Testis (tissue), 3 donors: Measurements from ENCODE around the gene SCO2. TPM values are rescaled to one million over a fixed set of nuclear protein-coding genes. Genes with fewer than 3 reads are reported as not detected.

Experiments
- DNase-seq: peaks from one replicate; pipeline ENCODE4 v3.0.0-alpha.2; 2019
- H3K27ac ChIP-seq, 2 donors: fragments of 200-600 bp; sonication (generic); one replicate each; pipeline ENCODE4 v1.5.1; 2019
- H3K27me3 ChIP-seq: fragments of 200-600 bp; sonication (generic); one replicate; pipeline ENCODE4 v1.5.1; 2019
- H3K36me3 ChIP-seq: fragments of 200-600 bp; sonication (generic); one replicate; pipeline ENCODE4 v1.5.1; 2017; ENCODE audit warnings: low read depth; ENCODE audit errors: missing control alignments
- H3K4me1 ChIP-seq: fragments of 200-600 bp; sonication (generic); one replicate; pipeline ENCODE4 v1.5.1; 2019
- H3K4me3 ChIP-seq, 2 donors: fragments of 200-600 bp; sonication (generic); one replicate each; pipeline ENCODE4 v1.5.1; 2017 to 2019
- H3K9me3 ChIP-seq: fragments of 200-600 bp; sonication (generic); one replicate; pipeline ENCODE4 v1.5.1; 2017
- CTCF ChIP-seq, 3 experiments: fragments of 450-650 bp in 2 of 3; fragments of 200-600 bp in 1 of 3; sonication (generic) in 1 of 3; IDR thresholded peaks; one replicate each; pipeline ENCODE4 v1.5.1; 2016 to 2019; ENCODE audit warnings: antibody characterized with exemption in 3 of 3, mild to moderate bottlenecking in 2 of 3, moderate library complexity in 1 of 3
- POLR2A ChIP-seq: fragments of 450-650 bp; IDR thresholded peaks from one replicate; pipeline ENCODE4 v1.6.1; 2017; ENCODE audit warnings: antibody characterized with exemption, mild to moderate bottlenecking, moderate library complexity
- WGBS, 2 donors: methylation state at CpG; one replicate each; pipeline ENCODE4 v1.1.5; 2018; 5-methylcytosine and 5-hydroxymethylcytosine counted together
- intact Hi-C: fragments of 100-400 bp; cut with DNase I; formaldehyde crosslinking; loops from one replicate; pipeline ENCODE4 v1.15.1; 2023; ENCODE audit warnings: low total_unique reads
- polyA plus RNA-seq: library from polyadenylated mRNA; stranded (reverse); fragments of 350-450 nt; fragmentation: Illumina TruSeq; extraction: RNeasy Lipid Tissue Mini Kit (QIAGEN cat#74804); gene quantifications from one replicate; pipeline ENCODE4 v1.2.3, GENCODE V29; 2014; ENCODE audit warnings: low read depth, low replicate concordance; ENCODE audit not compliant: insufficient read depth
- total RNA-seq, 2 donors: library from RNA; depleted of rRNA; stranded (reverse); fragments of >200 nt; gene quantifications; one replicate each; pipeline ENCODE4 v1.2.3, GENCODE V29; 2016

SCO2 gene
- total and polyA plus RNA-seq, 3 donors from 2014 or later: 1.8 to 4.8 (median 4.1) TPM

- WGBS, 2 donors: 4 to 8% methylated on average over 19 to 45 of the region's 56 CpGs
- Histone ChIP-seq H3K9me3 (no peaks in the 10 kb centered on the region), H3K4me3 (peak overlapping the region in 1 of 2 donors; percentile 24), H3K4me1 (peaks cover 11% of the 10 kb centered on the region), H3K36me3 (no peaks in the 10 kb centered on the region), H3K27ac (no peak overlapping the region), H3K27me3 (no peaks in the 10 kb centered on the region)
- intact Hi-C loops: no loop called here
- TF ChIP-seq CTCF (IDR thresholded peaks at IDR 0.05) (no peak), POLR2A (no peak)
- DNase-seq: no peak
Measured at GRCh38 chr22:50548040-50548920, 22.9 kb upstream of the SCO2 start.

- WGBS, 2 donors: 6 to 9% methylated on average over 18 to 33 of the region's 35 CpGs
- Histone ChIP-seq H3K9me3 (no peaks in the 10 kb centered on the region), H3K36me3 (no peaks in the 10 kb centered on the region), H3K4me3 (peak overlapping the region in 1 of 2 donors; percentile 9), H3K4me1 (peaks cover 11% of the 10 kb centered on the region), H3K27me3 (no peaks in the 10 kb centered on the region), H3K27ac (no peak overlapping the region)
- intact Hi-C loops: no loop called here
- no peak for DNase-seq
- TF ChIP-seq CTCF (IDR thresholded peaks at IDR 0.05): no peak
- TF ChIP-seq POLR2A: no peak
Measured at GRCh38 chr22:50547263-50547985, 22.0 kb upstream of the SCO2 start.

- peak overlapping the region in 1 of 2 donors; percentile 9 for H3K4me3 ChIP-seq
- H3K27ac ChIP-seq: no peak overlapping the region
- H3K36me3 ChIP-seq: no peaks in the 10 kb centered on the region
- H3K27me3 ChIP-seq: no peaks in the 10 kb centered on the region
- H3K9me3 ChIP-seq: no peaks in the 10 kb centered on the region
- peaks cover 11% of the 10 kb centered on the region for H3K4me1 ChIP-seq
- WGBS, 2 donors: 49% methylated on average over 55 of the region's 78 CpGs; no CpG with 5 or more reads in 1 of the 2 donors
- TF ChIP-seq POLR2A (no peak), CTCF (IDR thresholded peaks at IDR 0.05) (no peak)
- intact Hi-C loops: no loop called here
- DNase-seq: no peak
Measured at GRCh38 chr22:50546326-50547262, 21.2 kb upstream of the SCO2 start.

GRCh38 chr22:50545522-50546325 is 20.3 kb upstream of the SCO2 start, which contains the start of gene KLHDC7B:
Gene KLHDC7B, plus strand, starts transcription at chr22:50545899. Its CDS starts 345 bp downstream, at chr22:50546244.
- Histone ChIP-seq H3K9me3 (no peaks in the 10 kb centered on the region), H3K4me3 (peak within 1 kb of the TSS in 1 of 2 donors; percentile 9), H3K27ac (no peak within 1 kb of the TSS), H3K36me3 (no peaks in the 10 kb centered on the region), H3K4me1 (peaks cover 11% of the 10 kb centered on the region), H3K27me3 (no peaks in the 10 kb centered on the region)
- DNase-seq: no peak
- no peak for TF ChIP-seq CTCF (IDR thresholded peaks at IDR 0.05)
- TF ChIP-seq POLR2A: no peak
- WGBS, 2 donors: 59 to 71% methylated on average over 6 to 10 of the region's 10 CpGs
- intact Hi-C loops: no loop called here
